Natural killer cell treated with Interleukin-12 subunit alpha and Interleukin-12 subunit beta and Interleukin-15 and Interleukin-18, amount 100 ng/mL, for 72 hours (primary cell): Measurements from ENCODE around the gene FAM240A. TPM values are rescaled to one million over a fixed set of nuclear protein-coding genes. Genes with fewer than 3 reads are reported as not detected.

Experiments used
- ATAC-seq, 2 donors: fragments of 150-1000 bp; cut with Tn5 transposase in 1 of 2; sonication (Bioruptor Pico), chemical (Tn5 transposase) in 1 of 2; 2 replicates each; pipeline ENCODE4 v1.10.0; 2021
- DNase-seq: peaks from one replicate; pipeline ENCODE4 v3.0.0; 2022; ENCODE audit warnings: low spot score
- H3K27ac Mint-ChIP-seq, 2 donors: 1 replicate in 1 of 2; 2 replicates in 1 of 2; pipeline ENCODE4 v1.8.0; 2022; ENCODE audit warnings: mixed read lengths in 2 of 2, mild to moderate bottlenecking in 1 of 2, moderate library complexity in 1 of 2
- H3K27me3 Mint-ChIP-seq, 2 donors: 1 replicate in 1 of 2; 2 replicates in 1 of 2; pipeline ENCODE4 v1.8.0; 2022; ENCODE audit warnings: mixed read lengths in 2 of 2
- H3K36me3 Mint-ChIP-seq: one replicate; pipeline ENCODE4 v1.8.0; 2022; ENCODE audit warnings: mixed read lengths
- H3K4me1 Mint-ChIP-seq, 2 donors: 1 replicate in 1 of 2; 2 replicates in 1 of 2; pipeline ENCODE4 v1.8.0; 2022; ENCODE audit warnings: low read depth in 2 of 2, mixed read lengths in 2 of 2, mild to moderate bottlenecking in 1 of 2
- H3K4me3 Mint-ChIP-seq: one replicate; pipeline ENCODE4 v1.8.0; 2022; ENCODE audit warnings: mixed read lengths
- H3K9me3 Mint-ChIP-seq: 2 replicates; pipeline ENCODE4 v1.8.0; 2022; ENCODE audit warnings: mixed read lengths
- total RNA-seq, 2 donors: library from RNA; stranded (reverse); gene quantifications; one replicate each; pipeline ENCODE4 v1.2.3, GENCODE V29; 2022

Gene FAM240A
- total RNA-seq, 2 donors from 2014 or later = not detected

- Mint-ChIP-seq H3K27me3 (peaks cover 36 to 52% of the 10 kb centered on the region in 2 donors), H3K4me1 (no peaks in the 10 kb centered on the region), H3K4me3 (no peak overlapping the region), H3K36me3 (no peaks in the 10 kb centered on the region), H3K9me3 (no peaks in the 10 kb centered on the region), H3K27ac (no peak overlapping the region)
- no peak for ATAC-seq
- no peak for DNase-seq
Measured at GRCh38 chr3:46651084-46651483, 38.8 kb downstream of the FAM240A start.

GRCh38 chr3:46655271-46655670, 42.9 kb downstream of the FAM240A start:
- no peaks in the 10 kb centered on the region for H3K9me3 Mint-ChIP-seq
- ATAC-seq (no peak), DNase-seq (no peak)
- H3K36me3 Mint-ChIP-seq = no peaks in the 10 kb centered on the region
- no peaks in the 10 kb centered on the region for H3K4me1 Mint-ChIP-seq
- H3K27me3 Mint-ChIP-seq = peaks cover 28 to 34% of the 10 kb centered on the region in 2 donors
- H3K27ac Mint-ChIP-seq = no peak overlapping the region
- no peak overlapping the region for H3K4me3 Mint-ChIP-seq

- no peak for DNase-seq
- ATAC-seq = no peak
- no peaks in the 10 kb centered on the region for H3K4me1 Mint-ChIP-seq
- peaks cover 17 to 21% of the 10 kb centered on the region in 2 donors for H3K27me3 Mint-ChIP-seq
- no peaks in the 10 kb centered on the region for H3K36me3 Mint-ChIP-seq
- H3K27ac Mint-ChIP-seq = no peak overlapping the region
- no peak overlapping the region for H3K4me3 Mint-ChIP-seq
- no peaks in the 10 kb centered on the region for H3K9me3 Mint-ChIP-seq
Measured at GRCh38 chr3:46656778-46657556, 44.6 kb downstream of the FAM240A start.

GRCh38 chr3:46659285-46659684, 47.0 kb downstream of the FAM240A start:
- Mint-ChIP-seq H3K27me3 (peaks cover 11 to 12% of the 10 kb centered on the region in 2 donors), H3K4me3 (no peak overlapping the region), H3K27ac (no peak overlapping the region), H3K36me3 (no peaks in the 10 kb centered on the region), H3K9me3 (no peaks in the 10 kb centered on the region), H3K4me1 (no peaks in the 10 kb centered on the region)
- no peak for DNase-seq
- ATAC-seq = no peak

- H3K9me3 Mint-ChIP-seq = no peaks in the 10 kb centered on the region
- H3K4me1 Mint-ChIP-seq = no peaks in the 10 kb centered on the region
- ATAC-seq (no peak), DNase-seq (no peak)
- no peaks in the 10 kb centered on the region for H3K36me3 Mint-ChIP-seq
- H3K27ac Mint-ChIP-seq = no peak overlapping the region
- H3K27me3 Mint-ChIP-seq = peaks cover 5 to 8% of the 10 kb centered on the region in 2 donors
- H3K4me3 Mint-ChIP-seq = no peak overlapping the region
Measured at GRCh38 chr3:46660003-46660402, 47.7 kb downstream of the FAM240A start.

GRCh38 chr3:46660543-46661523, 48.5 kb downstream of the FAM240A start:
- Mint-ChIP-seq H3K9me3 (no peaks in the 10 kb centered on the region), H3K4me3 (no peak overlapping the region), H3K27ac (no peak overlapping the region), H3K4me1 (no peaks in the 10 kb centered on the region), H3K27me3 (peaks cover 0 to 2% of the 10 kb centered on the region in 2 donors), H3K36me3 (no peaks in the 10 kb centered on the region)
- ATAC-seq = no peak
- no peak for DNase-seq

GRCh38 chr3:46661776-46662766, 49.7 kb downstream of the FAM240A start:
- DNase-seq = no peak
- no peak for ATAC-seq
- Mint-ChIP-seq H3K27ac (no peak overlapping the region), H3K27me3 (no peaks in the 10 kb centered on the region), H3K4me1 (no peaks in the 10 kb centered on the region), H3K4me3 (no peak overlapping the region), H3K9me3 (no peaks in the 10 kb centered on the region), H3K36me3 (no peaks in the 10 kb centered on the region)

GRCh38 chr3:46662771-46663551, 50.6 kb downstream of the FAM240A start:
- ATAC-seq (no peak), DNase-seq (no peak)
- Mint-ChIP-seq H3K36me3 (no peaks in the 10 kb centered on the region), H3K4me1 (no peaks in the 10 kb centered on the region), H3K27me3 (no peaks in the 10 kb centered on the region), H3K4me3 (no peak overlapping the region), H3K27ac (no peak overlapping the region), H3K9me3 (no peaks in the 10 kb centered on the region)

- Mint-ChIP-seq H3K27me3 (no peaks in the 10 kb centered on the region), H3K27ac (no peak overlapping the region), H3K9me3 (no peaks in the 10 kb centered on the region), H3K4me3 (no peak overlapping the region), H3K4me1 (no peaks in the 10 kb centered on the region), H3K36me3 (no peaks in the 10 kb centered on the region)
- no peak for ATAC-seq
- DNase-seq = no peak
Measured at GRCh38 chr3:46663591-46664135, 51.3 kb downstream of the FAM240A start.

GRCh38 chr3:46664188-46664970, 52.1 kb downstream of the FAM240A start:
- Mint-ChIP-seq H3K4me3 (no peak overlapping the region), H3K4me1 (no peaks in the 10 kb centered on the region), H3K27ac (no peak overlapping the region), H3K36me3 (no peaks in the 10 kb centered on the region), H3K9me3 (no peaks in the 10 kb centered on the region), H3K27me3 (no peaks in the 10 kb centered on the region)
- DNase-seq (no peak), ATAC-seq (no peak)

- Mint-ChIP-seq H3K9me3 (no peaks in the 10 kb centered on the region), H3K4me3 (no peak overlapping the region), H3K36me3 (no peaks in the 10 kb centered on the region), H3K27me3 (no peaks in the 10 kb centered on the region), H3K27ac (no peak overlapping the region), H3K4me1 (no peaks in the 10 kb centered on the region)
- DNase-seq = no peak
- no peak for ATAC-seq
Measured at GRCh38 chr3:46664971-46665762, 52.8 kb downstream of the FAM240A start.
